GM08714 (cell line): ENCODE measurements around the gene NCAPD2.
A peak's percentile ranks its signal among the peaks of the same experiment; 100 is the strongest.
"Not testable (repeated sequence)": the region's sequence is repeated elsewhere in the genome, so short reads cannot be mapped to it uniquely, and the experiment has no call there.

Source experiments
- H3K4me3 ChIP-seq: fragments of 200-500 bp; sonication (Bioruptor generic); 2 replicates; pipeline ENCODE4 v1.5.1; 2014; ENCODE audit warnings: mild to moderate bottlenecking, low read length, inconsistent platforms
- ZNF274 ChIP-seq: IDR thresholded peaks from 2 replicates; pipeline ENCODE4 v1.6.1; 2012; ENCODE audit warnings: mild to moderate bottlenecking, low read depth, low read length

The NCAPD2 gene

GRCh38 chr12:6532927-6533652 is 39.2 kb downstream of the NCAPD2 start:
- peak overlapping the region; percentile 84; the same call in 1 of the 2 replicates for H3K4me3 ChIP-seq

GRCh38 chr12:6533653-6533922 is 39.7 kb downstream of the NCAPD2 start:
- H3K4me3 ChIP-seq = peak overlapping the region; percentile 84; the same call in 1 of the 2 replicates
- TF ChIP-seq ZNF274 = no peak

More at GRCh38 chr12:6532927-6533652, 39.2 kb downstream of the NCAPD2 start:
- no peak for TF ChIP-seq ZNF274

GRCh38 chr12:6533923-6534694 is 40.2 kb downstream of the NCAPD2 start, which contains the start of gene GAPDH:
Gene GAPDH, plus strand, starts transcription at chr12:6534517. Its CDS starts 316 bp downstream, at chr12:6534833.
- H3K4me3 ChIP-seq = peak within 1 kb of the TSS; percentile 84
- TF ChIP-seq ZNF274 = no peak

- no peak for TF ChIP-seq ZNF274
These were observed 40.7 kb downstream of the NCAPD2 start for GRCh38 chr12:6534695-6534944.

GRCh38 chr12:6534945-6535696 is 41.2 kb downstream of the NCAPD2 start:
- TF ChIP-seq ZNF274 = no peak
- H3K4me3 ChIP-seq = peak overlapping the region; percentile 84

More at GRCh38 chr12:6534695-6534944, 40.7 kb downstream of the NCAPD2 start:
- H3K4me3 ChIP-seq = peak overlapping the region; percentile 84

- peak overlapping the region; percentile 84 for H3K4me3 ChIP-seq
- no peak for TF ChIP-seq ZNF274
These were observed 41.7 kb downstream of the NCAPD2 start for GRCh38 chr12:6535697-6535946.

- peak overlapping the region; percentile 84 for H3K4me3 ChIP-seq
- no peak for TF ChIP-seq ZNF274
These were observed 42.3 kb downstream of the NCAPD2 start for GRCh38 chr12:6535960-6536847.

GRCh38 chr12:6536894-6537579 is 43.1 kb downstream of the NCAPD2 start:
- TF ChIP-seq ZNF274 = no peak
- H3K4me3 ChIP-seq = no peak overlapping the region; the same call in 1 of the 2 replicates

GRCh38 chr12:6537580-6538419 is 43.9 kb downstream of the NCAPD2 start:
- H3K4me3 ChIP-seq = not testable (repeated sequence)

GRCh38 chr12:6538420-6539313 is 44.8 kb downstream of the NCAPD2 start:
- TF ChIP-seq ZNF274 = no peak

GRCh38 chr12:6539314-6539682 is 45.4 kb downstream of the NCAPD2 start:
- no peak overlapping the region for H3K4me3 ChIP-seq
- no peak for TF ChIP-seq ZNF274

More at GRCh38 chr12:6538420-6539313, 44.8 kb downstream of the NCAPD2 start:
- H3K4me3 ChIP-seq = no peak overlapping the region

- H3K4me3 ChIP-seq = no peak overlapping the region
- no peak for TF ChIP-seq ZNF274
These were observed 45.8 kb downstream of the NCAPD2 start for GRCh38 chr12:6539707-6540134.
